ENCODE results near the gene GLA.

GLA gene

DNA sequence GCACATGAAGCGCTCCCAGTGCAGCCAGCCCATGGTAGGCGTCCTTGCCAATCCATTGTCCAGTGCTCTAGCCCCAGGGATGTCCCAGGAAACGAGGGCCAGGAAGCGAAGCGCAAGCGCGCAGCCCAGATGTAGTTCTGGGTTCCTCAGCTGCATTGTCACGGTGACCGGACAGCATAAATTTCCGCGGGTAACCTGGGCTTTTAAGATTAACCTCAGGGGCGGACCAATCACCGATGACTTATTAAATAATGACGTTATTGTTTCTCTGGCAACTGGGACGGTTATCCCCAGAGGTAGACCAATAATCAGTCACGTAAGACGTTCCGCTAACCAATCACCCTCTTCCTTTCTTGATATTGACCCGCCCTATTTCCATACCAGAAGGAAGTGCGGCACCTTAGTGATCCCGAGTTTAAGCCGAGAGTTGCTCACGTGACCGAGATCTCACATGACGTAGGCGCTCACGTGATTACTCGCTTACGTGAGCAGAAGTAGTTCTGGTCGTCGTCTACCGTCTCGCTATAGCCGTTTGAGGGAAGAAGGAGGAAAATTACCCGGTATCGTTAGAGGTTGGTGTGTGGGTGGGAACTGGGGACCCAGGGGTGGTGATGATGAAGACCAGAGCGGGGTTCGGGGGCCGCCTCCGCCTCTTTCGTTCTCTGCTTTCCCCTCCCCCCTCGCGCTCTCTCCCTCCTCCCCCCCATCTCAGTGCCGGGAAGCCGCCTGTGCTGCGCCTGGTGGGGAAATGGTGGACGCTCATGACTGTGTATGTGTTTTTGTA, at the start of gene GLA, which contains the start of gene HNRNPH2:
TSS of gene GLA (minus strand) at position 178 of the 784 bp plus-strand sequence. CDS start at position 156, 22 bp downstream.
TSS of gene HNRNPH2 (plus strand) at position 475 of the 784 bp plus-strand sequence. CDS start 3,767 bp downstream, outside the sequence.
- DNase-seq, result peak; percentile 94

- DNase-seq, result no peak
Observed at GRCh38 chrX:101452056-101452455, 44.3 kb upstream of the GLA start.

GRCh38 chrX:101450961-101451360, 43.2 kb upstream of the GLA start:
- no peak for DNase-seq

- no peak for DNase-seq
Observed at GRCh38 chrX:101450085-101450484, 42.4 kb upstream of the GLA start.

DNA sequence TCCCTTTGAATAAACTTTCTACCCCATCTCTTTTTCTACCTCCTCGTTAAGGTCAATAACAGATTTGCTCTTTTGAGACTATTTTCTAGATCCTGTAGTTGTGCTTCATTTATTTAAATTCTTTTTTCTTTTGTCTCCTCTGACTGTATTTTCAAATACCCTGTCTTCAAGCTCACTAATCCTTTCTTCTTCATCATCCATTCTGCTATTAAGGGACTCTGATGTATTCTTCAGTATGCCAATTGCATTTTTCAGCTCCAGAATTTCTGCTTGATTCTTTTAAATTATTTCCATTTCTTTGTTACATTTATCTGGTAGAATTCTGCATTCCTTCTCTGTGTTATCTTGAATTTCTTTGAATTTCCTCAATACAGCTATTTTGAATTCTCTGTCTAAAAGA, 41.6 kb upstream of the GLA start:
- no peak for DNase-seq

GRCh38 chrX:101442085-101442484, 34.4 kb upstream of the GLA start:
- DNase-seq, result no peak

GRCh38 chrX:101430457-101431078, 22.8 kb upstream of the GLA start:
- DNase-seq, result peak; percentile 63

- peak; percentile 58 for DNase-seq
Observed at GRCh38 chrX:101429934-101430333, 22.2 kb upstream of the GLA start.

- DNase-seq, result no peak
Observed at GRCh38 chrX:101427954-101428353, 20.2 kb upstream of the GLA start.

GRCh38 chrX:101419489-101419888, 11.8 kb upstream of the GLA start:
- no peak for DNase-seq

DNA sequence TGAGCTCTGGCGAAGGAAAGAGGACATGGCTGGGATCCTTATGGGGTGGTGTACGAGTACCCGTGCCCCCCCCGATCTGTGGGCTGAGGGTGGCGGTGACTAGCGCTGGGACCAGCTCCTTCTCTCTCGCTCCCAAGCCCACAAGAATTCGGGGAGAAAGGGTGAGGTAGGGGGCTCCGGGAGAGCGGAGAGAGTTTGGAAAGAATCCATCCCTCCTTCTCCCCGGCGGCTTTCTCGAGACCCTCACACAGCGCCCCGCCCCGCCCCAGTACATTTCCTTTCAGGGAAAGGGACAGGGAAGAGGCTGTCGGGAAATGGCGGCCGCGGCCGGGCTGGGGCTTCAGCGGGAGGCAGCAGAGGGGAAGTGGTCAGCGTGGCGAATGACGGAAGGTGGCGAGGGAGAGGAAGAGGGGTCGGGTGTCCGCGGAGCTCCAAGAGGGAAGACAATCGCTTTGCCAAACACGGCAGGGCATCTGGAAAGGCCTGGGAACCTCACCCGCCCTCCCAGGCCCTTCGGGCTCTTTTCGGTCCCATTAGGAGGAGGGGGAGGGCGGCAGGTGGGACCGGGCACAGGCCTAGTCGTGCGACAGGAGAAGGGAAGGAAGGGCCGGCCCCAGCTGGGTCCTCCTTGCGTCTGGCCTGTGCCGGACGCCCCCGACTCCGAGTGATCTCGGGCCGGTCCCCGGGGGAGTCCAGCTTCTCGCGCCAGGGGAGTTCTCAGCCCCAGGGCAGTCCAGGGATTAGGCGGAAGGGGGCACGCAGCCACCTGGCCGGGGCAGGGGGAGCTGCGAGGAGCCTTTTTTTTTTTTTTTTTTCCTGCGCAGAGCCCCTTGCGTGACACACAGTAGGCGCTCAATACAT, 10.5 kb upstream of the GLA start:
- DNase-seq, result peak; percentile 43

DNA sequence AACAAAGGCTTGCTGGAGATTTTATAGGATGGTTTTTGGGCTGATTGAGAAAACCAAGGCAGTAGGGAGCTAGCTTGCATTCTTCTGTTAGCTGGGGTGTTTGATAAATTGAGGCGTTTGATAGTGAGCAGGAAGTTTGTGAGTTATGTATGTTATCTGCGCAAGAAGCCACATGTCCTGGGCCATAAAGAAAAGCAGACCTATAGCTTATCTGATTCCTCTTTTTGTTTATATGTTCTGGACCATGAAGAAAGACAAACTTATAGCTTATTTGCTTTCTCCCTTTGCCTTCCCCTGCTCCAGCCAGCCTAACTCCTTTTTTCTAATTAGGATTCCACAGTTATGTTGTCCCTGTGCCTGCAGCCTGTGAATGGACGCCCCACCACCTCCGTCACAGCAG, 9.5 kb upstream of the GLA start:
- DNase-seq, result no peak

DNA sequence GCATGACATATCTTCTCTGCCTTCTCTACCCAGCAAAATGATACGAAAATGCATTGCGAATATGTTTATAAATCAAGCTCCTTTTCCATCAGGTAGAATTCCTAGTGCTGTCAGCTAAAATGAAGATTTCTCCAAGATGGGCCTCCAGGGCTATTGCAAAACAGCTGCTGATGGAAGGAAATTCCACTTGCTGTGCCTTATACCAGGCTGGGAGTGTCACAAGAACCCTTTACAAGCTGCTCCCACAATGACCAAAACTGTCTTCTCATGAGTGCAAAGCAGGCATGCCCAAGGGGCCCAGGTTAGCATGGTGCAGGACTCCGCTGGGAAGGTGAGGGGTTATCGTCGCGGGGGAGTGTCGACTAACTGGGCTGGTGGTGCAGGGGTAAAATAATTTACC, 9.0 kb upstream of the GLA start:
- no peak for DNase-seq

DNA sequence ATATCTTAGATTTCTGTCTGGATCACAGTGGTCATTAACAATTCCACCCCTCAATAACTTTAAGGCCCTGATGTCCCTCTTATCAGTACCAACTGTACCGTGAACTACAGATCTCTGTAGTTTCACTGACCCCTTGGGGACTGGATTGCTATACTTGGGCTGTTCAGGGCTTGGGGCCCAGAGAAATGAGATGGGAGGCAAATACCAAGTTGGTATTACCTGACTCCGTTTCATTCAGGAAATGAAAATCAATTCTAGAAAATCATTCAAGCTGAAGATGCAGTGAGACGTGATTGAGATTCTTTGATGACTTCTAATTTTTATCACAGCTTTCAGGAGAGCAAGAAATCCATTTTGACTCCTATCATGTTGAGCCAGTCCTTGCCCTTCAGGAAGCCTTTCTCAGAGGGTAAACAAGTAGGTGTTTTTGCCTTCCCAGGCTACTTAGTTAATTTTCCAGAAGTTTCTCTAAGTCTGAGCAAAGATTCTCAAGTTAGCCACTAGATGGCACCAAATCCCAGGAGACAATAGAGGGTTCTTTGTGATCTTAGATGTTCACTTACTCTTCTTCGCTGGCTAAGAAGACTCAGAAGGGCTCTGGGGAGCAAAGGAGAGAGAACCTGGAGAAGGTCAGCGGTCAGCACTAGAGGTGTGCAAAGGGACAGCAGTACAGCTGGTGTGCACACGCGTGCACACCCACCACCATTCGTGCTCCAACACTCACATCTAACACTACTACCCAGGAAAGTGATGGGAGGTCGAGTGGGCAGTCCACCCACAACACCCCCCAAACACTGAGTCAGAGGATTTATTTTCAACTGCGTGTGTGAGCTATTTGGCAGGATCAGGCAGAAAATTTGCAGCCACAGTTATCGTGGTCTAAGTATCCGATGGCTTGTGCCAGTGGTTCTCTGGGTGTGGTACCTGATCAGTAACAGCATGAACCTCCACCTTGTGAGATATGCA, 7.7 kb upstream of the GLA start:
- DNase-seq, result peak; percentile 71

- DNase-seq, result no peak
Observed at GRCh38 chrX:101411984-101412383, 4.3 kb upstream of the GLA start.

DNA sequence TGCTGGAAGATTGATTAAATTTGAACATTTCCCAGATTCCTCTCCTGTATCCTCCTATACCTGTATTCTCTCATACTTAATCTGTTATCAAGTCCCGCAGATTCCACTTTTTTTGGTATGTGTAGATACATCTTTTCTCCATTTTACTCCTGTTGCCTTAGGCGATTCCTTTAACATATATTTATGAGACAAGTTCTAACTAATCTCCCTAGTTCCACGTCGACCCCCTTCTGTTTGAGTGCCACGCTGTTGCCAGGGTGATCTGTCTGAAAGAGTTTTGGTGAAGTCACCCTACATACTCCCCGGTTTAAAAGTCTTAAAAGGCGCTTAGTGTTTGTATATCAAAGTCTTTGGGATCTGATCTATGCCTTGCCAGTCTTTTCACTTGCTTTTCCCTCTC, 2.7 kb upstream of the GLA start:
- DNase-seq, result no peak

DNA sequence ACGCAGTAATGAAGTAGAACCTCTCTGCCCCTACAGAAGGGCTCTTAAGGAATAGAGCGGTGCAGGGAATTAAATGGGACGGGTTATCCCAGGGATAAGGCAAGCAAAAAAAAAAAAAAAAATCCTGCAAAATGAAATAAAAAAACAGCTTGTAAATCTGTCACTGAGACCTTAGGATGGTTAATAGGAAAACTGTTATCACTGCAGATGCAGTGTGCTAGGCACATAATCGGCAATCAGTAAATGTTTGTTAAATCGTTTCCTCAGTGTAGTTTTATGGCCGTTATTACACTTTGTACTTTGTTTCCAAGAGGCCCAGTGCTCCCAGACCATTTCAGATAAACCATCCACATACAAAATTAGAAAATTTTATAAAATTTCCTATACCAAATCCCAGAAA, 1.3 kb upstream of the GLA start:
- no peak for DNase-seq

DNA sequence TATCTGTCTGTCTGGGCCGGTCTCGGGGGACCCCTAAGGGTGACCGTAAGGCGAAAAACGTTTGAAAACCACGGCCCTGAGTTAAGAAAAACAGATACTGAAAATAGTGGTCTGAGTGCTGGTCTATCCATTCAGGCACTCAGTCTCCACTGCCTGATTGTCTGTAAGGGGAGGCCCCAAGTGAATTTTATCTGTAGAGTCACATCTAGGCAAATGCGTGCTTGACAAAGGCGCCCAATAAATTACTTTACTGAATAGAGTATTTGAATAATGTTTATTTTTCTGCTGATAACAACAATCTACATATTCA, 762 bp upstream of the GLA start:
- no peak for DNase-seq

DNA sequence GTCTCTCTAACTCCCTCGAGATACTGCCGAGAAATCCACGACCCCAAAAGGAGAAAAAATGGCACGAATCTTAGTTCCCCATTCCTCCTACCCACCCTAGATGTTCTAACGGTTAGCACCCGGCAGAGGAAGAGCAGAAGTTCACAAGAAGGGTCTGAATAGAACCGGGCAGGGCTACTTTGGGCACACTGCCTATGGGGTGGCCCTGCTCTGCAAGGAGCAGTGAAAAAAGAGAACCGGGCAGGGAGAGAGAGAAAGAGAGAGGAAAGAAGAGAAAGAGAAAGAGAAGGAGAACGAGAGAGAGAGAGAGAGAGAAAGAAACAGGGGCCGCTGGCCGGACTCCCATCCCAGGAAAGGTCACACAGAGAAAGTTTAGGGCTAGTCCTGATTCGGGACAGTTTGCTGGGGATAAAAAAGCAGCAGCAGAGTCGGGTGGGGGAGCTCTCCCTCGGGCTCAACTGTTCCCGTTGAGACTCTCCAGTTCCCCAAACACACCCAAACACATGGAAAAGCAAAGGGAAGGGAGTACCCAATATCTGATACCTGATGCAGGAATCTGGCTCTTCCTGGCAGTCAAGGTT, 468 bp downstream of the GLA start:
- no peak for DNase-seq

GRCh38 chrX:101399825-101400224, 7.9 kb downstream of the GLA start:
- no peak for DNase-seq

DNA sequence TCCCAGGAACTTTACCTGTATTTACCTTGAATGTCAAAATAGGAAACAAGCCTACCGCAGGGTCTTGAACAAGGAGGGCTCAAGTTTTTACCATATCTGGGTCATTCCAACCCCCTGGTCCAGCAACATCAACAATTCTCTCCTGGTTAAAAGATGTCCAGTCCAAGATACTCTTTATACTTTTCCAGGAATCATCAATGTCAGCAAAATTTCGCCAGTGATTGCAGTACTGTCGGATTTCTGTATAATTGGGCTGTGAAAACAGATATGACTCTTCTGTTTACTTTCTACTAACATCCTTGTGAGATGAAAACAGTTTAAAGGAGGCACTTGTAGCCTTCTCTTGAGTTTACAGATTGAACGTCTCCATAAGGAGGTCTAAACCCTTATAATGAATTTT, 9.0 kb downstream of the GLA start:
- no peak for DNase-seq

DNA sequence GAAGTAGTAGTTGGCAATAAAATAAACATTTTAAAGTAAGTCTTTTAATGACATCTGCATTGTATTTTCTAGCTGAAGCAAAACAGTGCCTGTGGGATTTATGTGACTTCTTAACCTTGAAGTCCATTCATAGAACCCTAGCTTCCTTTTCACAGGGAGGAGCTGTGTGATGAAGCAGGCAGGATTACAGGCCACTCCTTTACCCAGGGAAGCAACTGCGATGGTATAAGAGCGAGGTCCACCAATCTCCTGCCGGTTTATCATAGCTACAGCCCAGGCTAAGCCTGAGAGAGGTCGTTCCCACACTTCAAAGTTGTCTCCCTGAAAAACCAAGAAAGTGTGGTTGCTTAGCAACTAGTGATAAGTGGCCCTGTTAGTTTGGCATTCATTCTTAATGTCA, 9.9 kb downstream of the GLA start:
- no peak for DNase-seq
